HG02884 (cell line): Measurements from ENCODE around the gene ZNF814.
"Not testable (repeated sequence)": the region's sequence is repeated elsewhere in the genome, so short reads cannot be mapped to it uniquely, and the experiment has no call there.

ENCODE experiments used
- ATAC-seq: cut with Tn5 transposase; IDR thresholded peaks from one replicate; pipeline ENCODE4 v1.9.1; 2021; ENCODE audit warnings: mild to moderate bottlenecking, moderate library complexity; ENCODE audit not compliant: unreplicated experiment

ZNF814 gene

DNA sequence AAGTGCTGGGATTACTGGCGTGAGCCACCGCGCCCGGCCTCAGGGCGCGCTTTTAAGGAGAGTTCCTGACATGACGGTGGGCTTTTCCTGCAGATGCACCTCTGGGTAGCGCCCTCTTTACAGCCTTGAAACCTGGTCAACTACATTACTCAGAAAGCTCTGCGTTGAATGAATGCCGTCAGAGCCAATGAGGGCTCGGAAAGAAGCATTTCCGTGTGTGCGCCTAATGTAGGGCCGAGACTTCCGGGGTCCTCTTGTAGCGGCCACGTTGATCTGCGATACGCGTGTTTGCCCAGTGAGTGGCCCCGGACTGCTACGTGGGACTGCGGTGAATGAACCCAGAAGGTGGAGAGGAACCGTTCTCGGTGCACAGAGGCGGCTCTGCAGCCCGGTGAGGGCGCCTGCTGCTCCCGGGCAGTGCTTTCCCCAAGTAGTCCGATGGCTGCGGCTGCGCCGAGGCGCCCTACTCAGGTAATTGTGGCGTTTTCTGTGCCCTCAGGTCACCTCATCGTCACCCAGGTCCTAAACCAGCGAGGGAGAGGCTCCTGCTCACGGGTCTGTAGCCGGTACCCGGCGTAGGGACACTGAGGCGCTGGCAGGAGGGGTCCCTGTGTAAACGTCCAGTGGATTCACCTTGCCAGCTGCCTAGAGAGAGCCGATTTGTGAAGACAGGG, 69.2 kb downstream of the ZNF814 start:
- peak; percentile 72 for ATAC-seq

DNA sequence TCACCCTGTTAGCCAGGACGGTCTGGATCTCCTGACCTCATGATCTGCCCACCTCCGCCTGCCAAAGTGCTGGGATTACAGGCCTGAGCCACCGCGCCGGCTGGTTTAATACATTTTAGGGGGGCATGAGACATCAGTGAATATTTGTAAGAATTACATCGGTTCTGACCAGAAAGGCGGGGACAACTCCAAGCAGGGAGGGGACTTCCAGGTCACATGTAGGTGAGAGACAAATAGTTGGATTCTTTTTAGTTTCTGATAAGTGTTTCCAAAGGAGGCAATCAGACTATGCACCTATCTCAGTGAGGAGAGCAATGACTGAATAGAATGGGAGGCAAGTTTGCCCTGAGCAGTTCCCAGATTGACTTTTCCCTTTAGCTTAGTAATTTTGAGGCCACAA, 70.5 kb downstream of the ZNF814 start:
- no peak for ATAC-seq

DNA sequence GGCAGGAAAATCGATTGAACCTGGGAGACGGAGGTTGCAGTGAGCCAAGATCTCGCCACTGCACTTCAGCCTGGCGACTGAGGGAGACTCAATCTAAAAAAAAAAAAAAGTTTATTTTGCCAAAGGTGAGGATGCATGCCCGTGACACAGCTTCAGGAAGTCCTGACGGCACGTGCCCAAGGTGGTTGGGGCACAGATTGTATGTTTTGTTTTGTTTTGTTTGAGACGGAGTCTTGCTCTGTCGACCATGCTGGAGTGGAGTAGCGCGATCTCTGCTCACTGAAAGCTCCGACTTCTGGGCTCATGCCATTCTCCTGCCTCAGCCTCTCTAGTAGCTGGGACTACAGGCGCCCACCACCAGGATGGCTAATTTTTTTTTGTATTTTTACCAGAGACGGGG, 70.9 kb downstream of the ZNF814 start:
- ATAC-seq: no peak

DNA sequence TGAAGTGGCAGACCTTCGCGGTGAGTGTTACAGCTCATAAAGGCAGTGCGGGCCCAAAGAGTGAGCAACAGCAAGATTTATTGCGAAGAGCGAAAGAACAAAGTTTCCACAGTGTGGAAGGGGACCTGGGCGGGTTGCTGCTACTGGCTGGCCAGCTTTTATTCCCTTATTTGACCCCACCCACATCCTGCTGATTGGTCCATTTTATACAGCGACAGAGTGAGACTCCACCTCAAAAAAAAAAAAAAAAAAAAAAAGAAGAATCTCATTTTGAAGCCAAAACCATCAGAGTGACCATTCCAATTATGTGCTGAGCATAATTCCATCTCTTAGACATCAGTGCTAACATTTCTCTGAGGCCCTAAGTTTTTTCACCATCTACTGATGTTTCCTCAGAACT, 72.2 kb downstream of the ZNF814 start:
- no peak for ATAC-seq

DNA sequence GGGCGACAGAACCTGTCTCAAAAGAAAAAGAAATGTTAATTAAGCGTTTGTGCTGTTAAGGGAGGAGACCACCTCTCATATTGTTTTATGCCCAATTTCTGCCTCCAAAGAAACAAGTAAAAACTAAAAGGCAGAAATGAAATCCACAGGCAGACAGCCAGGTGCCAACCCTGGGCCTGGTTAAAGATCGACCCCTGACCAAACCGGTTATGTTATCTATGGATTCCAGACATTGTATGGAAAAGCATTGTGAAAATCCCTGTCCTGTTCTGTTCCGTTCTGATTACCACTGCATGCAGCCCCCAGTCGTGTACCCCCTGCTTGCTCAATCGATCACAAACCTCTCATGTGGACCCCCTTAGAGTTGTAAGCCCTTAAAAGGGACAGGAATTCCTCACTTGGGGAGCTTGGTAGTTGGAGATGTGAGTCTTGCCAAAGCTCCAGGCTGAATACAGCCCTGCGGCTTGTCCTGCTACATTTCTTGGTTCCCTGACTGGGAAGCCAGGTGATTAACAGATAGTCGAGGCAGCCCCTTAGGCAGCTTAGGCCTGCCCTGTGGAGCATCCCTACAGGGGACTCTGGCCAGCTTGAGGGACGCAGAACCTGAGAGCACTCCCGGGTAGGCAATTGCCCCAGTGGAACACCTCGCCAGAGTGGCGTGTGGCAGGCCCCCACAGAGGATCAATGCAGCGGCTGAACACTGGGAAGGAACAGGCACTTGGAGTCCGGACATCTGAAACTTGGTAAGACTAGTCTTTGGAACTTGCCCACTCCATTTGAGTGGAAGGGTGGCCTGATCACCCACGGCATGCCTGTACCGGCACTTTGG, 73.4 kb downstream of the ZNF814 start:
- ATAC-seq: no peak

DNA sequence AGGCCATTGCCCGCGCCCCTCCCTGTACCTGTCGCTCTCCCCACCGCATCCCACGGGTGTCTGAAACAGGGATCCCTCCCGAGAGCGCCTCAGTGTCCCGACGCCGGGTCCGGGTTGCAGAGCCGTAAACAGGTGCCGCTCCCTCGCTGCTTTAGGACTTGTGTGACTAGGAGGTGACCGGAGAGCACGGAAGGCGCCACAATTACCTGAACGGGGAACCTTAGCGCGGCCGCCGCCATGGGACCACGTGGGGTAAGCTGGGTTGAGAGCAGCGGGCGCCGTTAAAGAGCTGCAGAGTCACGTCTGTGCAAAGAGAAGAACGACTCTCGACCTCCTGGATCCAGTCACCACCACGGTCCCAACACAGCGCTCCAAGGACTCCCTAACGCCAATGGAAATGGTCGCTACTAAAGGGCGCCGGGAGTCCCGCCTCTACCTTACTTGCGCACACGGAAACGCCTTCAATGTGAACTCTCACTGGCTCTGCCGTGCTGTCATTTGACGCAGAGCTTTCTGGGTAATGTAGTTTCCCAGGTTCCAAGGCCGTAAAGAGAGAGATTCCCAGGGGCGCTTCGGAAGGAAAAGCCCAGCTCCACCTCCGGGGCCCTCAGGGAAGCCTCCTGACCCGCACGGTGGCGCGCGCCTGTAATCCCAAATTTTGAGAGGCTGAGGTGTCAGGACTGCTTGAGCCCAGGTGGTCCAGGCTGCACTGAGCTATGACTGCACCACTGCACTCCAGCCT, 74.2 kb downstream of the ZNF814 start, which contains the start of gene ZNF552:
Gene ZNF552 (minus strand): TSS at position 409 of the 742 bp plus-strand sequence. CDS start 170 bp downstream, at position 239.
- ATAC-seq: peak; percentile 78

DNA sequence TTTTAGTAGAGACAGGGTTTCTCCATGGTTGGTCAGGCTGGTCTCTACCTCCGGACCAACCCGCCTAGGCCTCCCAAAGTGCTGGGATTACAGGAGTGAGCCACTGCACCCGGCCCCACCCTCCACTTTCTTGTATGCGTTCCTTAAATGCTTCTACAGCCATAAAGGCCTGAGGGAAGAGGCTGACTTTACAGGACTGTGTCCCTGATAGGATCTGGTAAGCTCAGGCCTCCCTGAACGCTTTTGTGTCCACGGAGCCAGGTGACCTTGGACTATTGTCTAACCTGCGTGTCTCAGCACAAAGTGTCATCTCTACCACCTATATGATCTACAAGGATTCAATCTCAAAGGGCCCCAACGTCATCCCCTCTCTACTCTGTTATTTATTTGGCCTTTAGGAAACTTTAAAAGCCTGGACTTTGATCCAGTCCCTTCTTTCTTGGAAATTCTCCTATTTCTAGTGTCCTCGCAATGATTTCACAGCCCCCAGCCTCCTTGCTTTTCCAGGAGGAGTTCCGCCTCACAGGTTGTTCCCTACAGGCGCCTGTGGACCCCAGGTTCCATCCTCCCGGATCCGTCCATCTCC, 74.8 kb downstream of the ZNF814 start:
- no peak for ATAC-seq

DNA sequence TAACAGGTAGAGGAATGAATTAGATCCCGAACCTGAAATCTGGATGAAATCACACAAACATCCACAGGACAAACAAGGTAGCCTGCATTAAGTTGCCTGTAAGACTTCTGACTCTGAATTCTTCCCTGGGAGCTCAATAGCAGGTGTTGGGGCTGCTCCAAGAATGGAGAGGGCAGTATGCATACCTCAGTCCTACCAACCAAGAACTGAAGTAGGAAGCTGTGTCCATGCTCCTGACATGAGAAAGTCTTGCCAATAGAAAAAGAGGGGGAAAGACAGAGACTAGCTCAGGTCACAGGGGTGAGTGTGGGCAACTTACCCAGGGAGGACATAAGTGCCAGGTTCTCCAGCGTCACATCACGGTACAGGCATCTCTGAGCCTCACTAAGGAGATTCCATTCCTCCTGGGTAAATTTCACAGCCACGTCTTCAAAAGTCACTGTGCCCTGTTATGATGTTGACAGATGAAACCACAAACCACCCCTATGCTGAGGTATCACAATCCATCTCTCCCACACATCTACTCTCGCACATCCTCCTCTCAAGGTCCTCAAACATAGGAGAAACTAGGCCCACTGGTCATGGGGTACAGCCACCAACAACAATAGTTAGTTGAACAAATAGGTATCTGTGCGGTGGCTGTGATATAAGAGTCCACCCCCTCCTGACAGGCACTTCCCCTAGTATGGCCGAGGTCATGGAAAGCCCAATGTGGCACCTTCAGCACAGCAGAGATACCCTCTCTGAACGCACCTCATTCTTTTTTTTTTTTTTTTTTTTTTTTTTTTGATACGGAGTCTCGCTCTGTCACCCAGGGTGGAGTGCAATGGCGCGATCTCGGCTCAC, 75.6 kb downstream of the ZNF814 start:
- ATAC-seq: not testable (repeated sequence)

DNA sequence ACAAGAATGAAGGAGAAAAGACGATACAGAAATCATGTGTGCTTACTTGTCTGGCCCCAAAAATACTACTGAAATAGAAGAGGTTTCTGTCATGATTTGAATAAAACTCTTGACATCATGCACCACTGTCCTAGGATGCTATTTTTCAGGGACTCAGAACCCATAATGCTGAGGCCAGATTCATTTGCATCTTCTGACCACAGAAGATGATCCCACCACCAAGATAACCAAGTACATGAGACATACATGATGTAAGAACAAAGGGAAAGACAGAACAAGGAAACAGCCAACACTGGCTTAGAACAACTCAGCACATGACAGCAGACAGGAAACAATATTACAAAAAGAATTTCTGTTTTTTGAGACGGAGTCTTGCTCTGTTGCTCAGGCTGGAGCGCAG, 76.6 kb downstream of the ZNF814 start:
- no peak for ATAC-seq

DNA sequence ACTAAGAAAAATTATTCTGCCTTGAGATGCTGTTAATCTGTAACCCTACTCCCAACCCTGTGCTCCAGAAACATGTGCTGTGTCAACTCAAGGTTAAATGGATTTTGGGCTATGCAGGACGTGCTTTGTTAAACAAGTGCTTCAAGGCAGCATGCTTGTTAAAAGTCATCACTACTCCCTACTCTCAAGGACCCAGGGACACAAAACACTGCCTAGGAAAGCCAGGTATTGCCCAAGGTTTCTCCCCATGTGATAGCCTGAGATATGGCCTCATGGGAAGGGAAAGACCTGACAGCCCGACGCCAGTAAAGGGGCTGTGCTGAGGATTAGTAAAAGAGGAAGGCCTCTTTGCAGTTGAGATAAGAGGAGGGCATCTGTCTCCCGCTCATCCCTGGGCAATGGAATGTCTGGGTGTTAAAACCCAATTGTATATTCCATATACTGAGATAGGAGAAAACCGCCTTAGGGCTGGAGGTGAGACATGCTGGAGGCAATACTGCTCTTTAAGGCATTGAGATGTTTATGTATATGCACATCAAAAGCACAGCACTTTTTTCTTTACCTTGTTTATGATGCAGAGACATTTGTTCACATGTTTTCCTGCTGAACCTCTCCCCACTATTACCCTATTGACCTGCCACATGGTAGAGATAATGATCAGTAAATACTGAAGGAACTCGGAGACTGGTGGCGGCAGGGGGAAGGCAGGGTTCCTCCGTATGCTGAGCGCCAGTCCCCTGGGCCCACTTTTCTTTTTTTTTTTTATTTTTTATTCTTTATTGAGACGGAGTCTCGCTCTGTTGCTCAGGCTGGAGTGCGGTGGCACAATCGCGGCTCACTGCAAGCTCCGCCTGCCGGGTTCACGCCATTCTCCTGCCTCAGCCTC, 78.2 kb downstream of the ZNF814 start:
- ATAC-seq: not testable (repeated sequence)

DNA sequence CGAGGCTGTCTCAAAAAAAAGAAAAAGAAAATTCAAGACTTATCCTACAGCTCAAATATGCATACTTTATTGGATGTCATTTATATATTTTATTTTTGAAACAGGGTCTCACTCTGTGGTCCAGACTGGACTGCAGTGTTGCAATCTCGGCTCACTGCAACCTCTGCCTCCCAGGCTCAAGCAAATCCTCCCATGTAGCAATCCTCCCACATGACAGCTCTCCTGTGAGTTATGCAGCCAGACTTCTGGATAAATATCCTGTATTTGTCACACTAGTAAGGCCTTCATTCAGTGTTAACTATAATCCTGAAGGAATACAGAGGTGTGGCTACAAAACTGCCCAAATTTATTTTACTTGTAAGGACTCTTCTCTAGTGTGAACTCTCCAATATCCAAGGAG, 81.3 kb downstream of the ZNF814 start:
- ATAC-seq: no peak

DNA sequence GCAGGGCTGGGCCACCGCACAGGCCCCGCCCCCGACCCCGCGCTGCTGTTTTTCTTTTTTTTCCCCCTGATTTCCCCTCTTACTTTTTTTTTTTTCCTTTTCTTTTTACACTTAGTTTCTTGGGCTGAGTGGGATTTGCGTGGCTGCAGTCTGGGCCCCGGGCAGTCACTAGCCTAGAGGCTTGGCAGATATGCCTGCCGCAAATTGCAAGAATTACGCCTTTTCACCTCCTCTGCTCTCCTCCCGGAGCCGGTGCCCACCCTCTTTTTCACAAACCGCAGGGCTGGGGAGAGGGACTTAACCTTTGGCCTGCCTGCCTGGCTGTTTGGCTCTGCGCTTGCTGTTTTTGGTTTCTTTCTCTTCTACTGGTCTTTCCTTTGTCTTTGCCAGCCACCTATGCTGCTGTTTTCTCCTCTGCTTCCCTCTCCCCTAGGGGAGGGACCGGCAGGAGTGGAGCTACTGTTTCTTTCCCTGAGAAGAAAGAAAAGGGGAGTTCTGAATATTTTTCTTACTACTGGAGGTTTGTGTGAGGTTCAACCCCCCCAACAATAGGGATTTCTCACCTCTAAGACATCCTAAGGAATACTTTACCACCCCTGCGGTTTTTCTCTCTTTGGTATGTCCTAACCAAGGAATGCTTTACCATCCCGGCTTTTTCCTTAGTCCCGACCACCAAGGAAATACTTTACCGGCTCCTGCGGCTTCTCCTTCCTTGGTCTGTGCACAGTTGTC, 85.1 kb downstream of the ZNF814 start:
- ATAC-seq: no peak

DNA sequence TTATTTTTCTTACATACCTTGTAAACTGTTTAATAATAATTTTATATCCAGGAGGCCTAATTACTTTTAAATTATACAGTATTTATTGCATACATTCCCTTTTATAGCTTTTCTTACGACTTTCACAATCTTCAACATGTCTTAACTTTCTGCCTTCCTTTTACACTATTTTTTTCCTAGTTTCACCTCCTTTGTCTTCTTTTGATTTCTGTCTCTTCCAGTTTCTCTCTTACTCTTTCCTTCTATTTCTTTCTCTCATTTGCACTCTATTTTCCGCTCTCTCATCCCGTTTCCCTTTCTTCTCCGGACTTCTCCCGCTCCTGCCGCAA, 85.6 kb downstream of the ZNF814 start:
- ATAC-seq: no peak

DNA sequence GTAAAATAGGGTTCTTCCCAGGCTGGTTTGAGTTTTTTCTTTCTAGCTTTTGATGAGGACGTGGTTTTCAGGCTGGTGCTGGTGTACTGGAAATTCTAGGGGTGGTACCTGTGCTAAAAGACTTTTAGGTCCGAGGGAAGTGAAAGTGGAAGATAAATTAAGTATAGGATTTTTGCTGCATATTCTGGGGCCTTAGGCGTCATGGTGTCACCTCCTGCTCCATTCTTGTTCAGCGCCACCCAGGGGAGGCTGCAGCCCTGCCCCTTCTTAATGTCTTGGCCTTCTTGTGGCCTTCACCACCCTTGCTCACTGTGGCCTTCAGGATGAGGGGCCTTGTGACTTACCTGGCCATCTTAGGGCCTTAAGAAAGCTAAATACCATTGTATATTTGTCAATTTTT, 86.6 kb downstream of the ZNF814 start:
- no peak for ATAC-seq

DNA sequence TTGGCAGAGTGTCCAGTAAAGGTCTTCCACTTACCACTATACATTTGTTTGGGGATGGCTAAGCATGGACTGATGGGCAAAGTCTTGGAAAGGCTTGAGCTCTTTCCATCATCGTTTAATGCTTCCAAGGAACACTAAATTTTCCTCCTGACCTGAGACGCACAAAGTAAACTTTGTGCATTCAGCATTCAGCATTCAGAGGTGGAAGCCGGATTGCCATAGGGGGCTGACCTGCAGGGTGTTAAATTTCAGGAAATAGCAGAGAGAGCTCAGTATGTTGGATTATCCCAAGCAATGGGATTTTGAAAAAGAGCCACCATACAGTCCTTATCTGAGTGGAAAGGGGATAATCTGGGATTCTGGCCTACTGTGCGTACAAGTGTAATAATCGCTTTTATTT, 88.1 kb downstream of the ZNF814 start:
- no peak for ATAC-seq
